Hematopoietic multipotent progenitor cell treated with erythropoietin and hydrocortisone succinate and interleukin-3 and kit ligand, for 6 days (in vitro differentiated cells): ENCODE data around the gene ABLIM1.
A peak's percentile ranks its signal among the peaks of the same experiment; 100 is the strongest.

Experiments used
- DNase-seq: peaks from one replicate; pipeline ENCODE4 v3.0.0-alpha.2; 2015

The ABLIM1 gene

GRCh38 chr10:114483575-114483974, 174.5 kb downstream of the ABLIM1 start:
- DNase-seq, result no peak

GRCh38 chr10:114482480-114483304, 175.4 kb downstream of the ABLIM1 start:
- DNase-seq, result no peak

GRCh38 chr10:114481055-114481454, 177.0 kb downstream of the ABLIM1 start:
- no peak for DNase-seq

GRCh38 chr10:114479836-114480235, 178.2 kb downstream of the ABLIM1 start:
- no peak for DNase-seq

GRCh38 chr10:114479307-114479706, 178.8 kb downstream of the ABLIM1 start:
- DNase-seq, result peak; percentile 11

- no peak for DNase-seq
Observed at GRCh38 chr10:114478281-114478680, 179.8 kb downstream of the ABLIM1 start.

GRCh38 chr10:114477285-114477684, 180.8 kb downstream of the ABLIM1 start:
- DNase-seq, result no peak

- DNase-seq, result no peak
Observed at GRCh38 chr10:114474989-114475388, 183.1 kb downstream of the ABLIM1 start.

GRCh38 chr10:114473776-114474175, 184.3 kb downstream of the ABLIM1 start:
- no peak for DNase-seq

- DNase-seq, result no peak
Observed at GRCh38 chr10:114472877-114473253, 185.2 kb downstream of the ABLIM1 start.

GRCh38 chr10:114471906-114472876, 185.9 kb downstream of the ABLIM1 start:
- no peak for DNase-seq

GRCh38 chr10:114470956-114471905, 186.8 kb downstream of the ABLIM1 start:
- peak; percentile 91 for DNase-seq

GRCh38 chr10:114470361-114470760, 187.7 kb downstream of the ABLIM1 start:
- no peak for DNase-seq

- DNase-seq, result peak; percentile 76
Observed at GRCh38 chr10:114458955-114459354, 199.1 kb downstream of the ABLIM1 start.

- DNase-seq, result no peak
Observed at GRCh38 chr10:114458216-114458920, 199.7 kb downstream of the ABLIM1 start.

- DNase-seq, result no peak
Observed at GRCh38 chr10:114453576-114453975, 204.5 kb downstream of the ABLIM1 start.

- DNase-seq, result no peak
Observed at GRCh38 chr10:114448897-114449296, 209.2 kb downstream of the ABLIM1 start.

GRCh38 chr10:114445332-114445731, 212.7 kb downstream of the ABLIM1 start:
- no peak for DNase-seq

- DNase-seq, result no peak
Observed at GRCh38 chr10:114444819-114445218, 213.3 kb downstream of the ABLIM1 start.

- peak; percentile 58 for DNase-seq
Observed at GRCh38 chr10:114442091-114442630, 215.9 kb downstream of the ABLIM1 start.

- DNase-seq, result no peak
Observed at GRCh38 chr10:114441107-114441506, 217.0 kb downstream of the ABLIM1 start.
